SK-N-SH (cell line): Measurements from ENCODE around the gene FAM120C. TPM values are rescaled to one million over a fixed set of nuclear protein-coding genes. Genes with fewer than 3 reads are reported as not detected.

Source experiments
- CTCF ChIA-PET: fragments of 300-600, 350-600 bp; formaldehyde crosslinking; extraction: SDS; loops from one replicate; lab custom pipeline; 2021; lab: Yijun Ruan, JAX
- POLR2A ChIA-PET: fragments of 350-600 bp; sonication (Branson Sonifier 250); formaldehyde crosslinking; extraction: SDS; loops from one replicate; lab custom pipeline; 2020; ENCODE audit warnings: antibody characterized with exemption, inconsistent platforms; lab: Yijun Ruan, JAX
- DNase-seq: peaks from one replicate; pipeline ENCODE4 v3.0.0; 2012
- H2AFZ ChIP-seq: fragments of 200-600 bp; sonication (generic); 2 replicates; pipeline ENCODE4 v1.8.1; 2016; ENCODE audit warnings: antibody characterized with exemption, mild to moderate bottlenecking, low read depth
- H3F3A ChIP-seq: fragments of 200-600 bp; sonication (generic); replicated peaks from 2 replicates; pipeline ENCODE3; 2016; ENCODE audit warnings: antibody characterized with exemption, mild to moderate bottlenecking; ENCODE audit not compliant: insufficient read depth
- H3K27ac ChIP-seq, 2 experiments: fragments of 200-500 bp in 1 of 2; fragments of 200-600 bp in 1 of 2; sonication (Bioruptor generic) in 1 of 2; sonication (generic), shearing (Covaris generic) in 1 of 2; 2 replicates each; pipeline versions ENCODE4 v1.5.1 to v1.6.1; 2014 to 2016; ENCODE audit warnings: low read depth in 2 of 2, inconsistent platforms in 1 of 2, low read length in 1 of 2, mild to moderate bottlenecking in 1 of 2, mixed read lengths in 1 of 2
- H3K27me3 ChIP-seq: fragments of 200-600 bp; sonication (generic), shearing (Covaris generic); 2 replicates; pipeline ENCODE4 v1.6.1; 2016; ENCODE audit warnings: mixed run types; ENCODE audit not compliant: insufficient read depth
- H3K36me3 ChIP-seq, 2 experiments: fragments of 200-500 bp in 1 of 2; fragments of 200-600 bp in 1 of 2; sonication (Bioruptor generic) in 1 of 2; sonication (generic) in 1 of 2; replicated peaks in 1 of 2; 2 replicates each; pipeline versions ENCODE3 to v1.5.1; 2014 to 2016; ENCODE audit warnings: low read length in 1 of 2, mild to moderate bottlenecking in 1 of 2; ENCODE audit not compliant: insufficient read depth in 2 of 2, control insufficient read depth in 1 of 2
- H3K4me1 ChIP-seq, 2 experiments: fragments of 200-500 bp in 1 of 2; fragments of 200-600 bp in 1 of 2; sonication (Bioruptor generic) in 1 of 2; sonication (generic), shearing (Covaris generic) in 1 of 2; 2 replicates each; pipeline versions ENCODE4 v1.5.1 to v1.6.1; 2014 to 2016; ENCODE audit warnings: low read depth in 1 of 2, low read length in 1 of 2, mixed run types in 1 of 2; ENCODE audit not compliant: insufficient read depth in 2 of 2, control insufficient read depth in 1 of 2
- H3K4me2 ChIP-seq: fragments of 200-600 bp; sonication (generic), shearing (Covaris generic); 2 replicates; pipeline ENCODE4 v1.6.1; 2017; ENCODE audit warnings: mixed run types
- H3K4me3 ChIP-seq, 2 experiments: fragments of 200-500 bp in 1 of 2; fragments of 200-600 bp in 1 of 2; sonication (Bioruptor generic) in 1 of 2; sonication (generic), shearing (Covaris generic) in 1 of 2; 2 replicates each; pipeline versions ENCODE4 v1.5.1 to v1.8.1; 2014 to 2016; ENCODE audit warnings: low read depth in 2 of 2, inconsistent platforms in 1 of 2, low read length in 1 of 2, mild to moderate bottlenecking in 1 of 2, mixed read lengths in 1 of 2, moderate library complexity in 1 of 2
- H3K79me2 ChIP-seq: fragments of 200-600 bp; sonication (generic); 2 replicates; pipeline ENCODE4 v1.8.1; 2017; ENCODE audit warnings: mild to moderate bottlenecking; ENCODE audit not compliant: insufficient read depth
- H3K9ac ChIP-seq: fragments of 200-600 bp; sonication (generic); 2 replicates; pipeline ENCODE4 v1.6.1; 2017; ENCODE audit warnings: mixed run types
- H3K9me2 ChIP-seq: fragments of 200-600 bp; sonication (generic); 2 replicates; pipeline ENCODE4 v1.6.1; 2017; ENCODE audit warnings: mixed run types
- H3K9me3 ChIP-seq: fragments of 200-600 bp; sonication (generic); 2 replicates; pipeline ENCODE4 v1.6.1; 2017; ENCODE audit warnings: mixed run types, mild to moderate bottlenecking, moderate library complexity
- H4K20me1 ChIP-seq: fragments of 200-600 bp; sonication (generic); 2 replicates; pipeline ENCODE4 v1.6.1; 2017; ENCODE audit warnings: mild to moderate bottlenecking, mixed run types; ENCODE audit not compliant: insufficient read depth
- CHD2 ChIP-seq: fragments of 150-350 bp; IDR thresholded peaks from 2 replicates; pipeline ENCODE4 v1.6.1; 2018; ENCODE audit warnings: low read length; ENCODE audit not compliant: partially characterized antibody
- EZH2phosphoT487 ChIP-seq: fragments of 200-600 bp; sonication (generic); IDR thresholded peaks from 2 replicates; pipeline ENCODE4 v1.6.1; 2017; ENCODE audit warnings: low read depth, mixed run types, mild to moderate bottlenecking, antibody characterized with exemption, moderate library complexity, borderline replicate concordance
- FOSL2 ChIP-seq: IDR thresholded peaks from 2 replicates; pipeline ENCODE4 v1.4.0; 2012; ENCODE audit warnings: low read depth, mild to moderate bottlenecking, moderate library complexity, borderline replicate concordance
- FOXJ3 ChIP-seq: sonication (generic); formaldehyde crosslinking; IDR thresholded peaks from 2 replicates; pipeline ENCODE4 v1.5.1; 2020; ENCODE audit warnings: mild to moderate bottlenecking, missing genetic modification reagents
- GATA2 ChIP-seq: sonication (generic); formaldehyde crosslinking; IDR thresholded peaks from 2 replicates; pipeline ENCODE4 v1.5.0; 2020; ENCODE audit warnings: mild to moderate bottlenecking, missing genetic modification reagents
- MEF2A ChIP-seq: IDR thresholded peaks from 2 replicates; pipeline ENCODE4 v1.4.0; 2012; ENCODE audit warnings: low read depth, borderline replicate concordance
- MXI1 ChIP-seq: IDR thresholded peaks from 2 replicates; pipeline ENCODE4 v1.6.1; 2012; ENCODE audit warnings: mild to moderate bottlenecking, low read depth, low read length, improper control_type of control experiment
- NFIC ChIP-seq: IDR thresholded peaks from 2 replicates; pipeline ENCODE4 v1.4.0; 2012; ENCODE audit warnings: borderline replicate concordance
- NRF1 ChIP-seq: IDR thresholded peaks from 2 replicates; pipeline ENCODE4 v1.6.1; 2012; ENCODE audit warnings: low read depth, mild to moderate bottlenecking, low read length
- RAD21 ChIP-seq: IDR thresholded peaks from 2 replicates; pipeline ENCODE4 v1.6.1; 2012; ENCODE audit warnings: mild to moderate bottlenecking, low read length
- RCOR1 ChIP-seq: fragments of 150-350 bp; IDR thresholded peaks from 2 replicates; pipeline ENCODE4 v1.6.1; 2017; ENCODE audit warnings: antibody characterized with exemption, low read length
- RFX5 ChIP-seq: IDR thresholded peaks from 2 replicates; pipeline ENCODE4 v1.6.1; 2012; ENCODE audit warnings: mild to moderate bottlenecking, improper control_type of control experiment, low read length
- TCF12 ChIP-seq: IDR thresholded peaks from 2 replicates; pipeline ENCODE4 v1.4.0; 2012
- YY1 ChIP-seq: IDR thresholded peaks from 2 replicates; pipeline ENCODE4 v1.4.0; 2012; ENCODE audit warnings: low read depth, mild to moderate bottlenecking
- WGBS: methylation state at CpG from one replicate; pipeline ENCODE4 v1.1.6; 2017; ENCODE audit warnings: low lambda C conversion rate; 5-methylcytosine and 5-hydroxymethylcytosine counted together
- polyA plus RNA-seq, 3 experiments: library from polyadenylated mRNA; depleted of rRNA; stranded (reverse); fragments of >200 nt; gene quantifications; 2 replicates each; pipeline ENCODE4 v1.2.3, GENCODE V29; 2012
- small RNA-seq, 7 experiments: library from RNA; depleted of rRNA; stranded (forward); fragments of <200 nt; gene quantifications; one replicate each; pipeline ENCODE3, GENCODE V24; 2012
- TF ChIP-seq, protein P1 (sequence below): fragments of 200-600 bp; sonication (generic); IDR thresholded peaks from 2 replicates; pipeline ENCODE4 v1.6.1; 2017; ENCODE audit warnings: antibody characterized with exemption, mild to moderate bottlenecking, moderate library complexity
- TF ChIP-seq, protein P2 (sequence below): IDR thresholded peaks from 2 replicates; pipeline ENCODE4 v1.6.1; 2012; ENCODE audit warnings: mild to moderate bottlenecking, low read depth, low read length, moderate library complexity
- TF ChIP-seq, protein P3 (sequence below): IDR thresholded peaks from 2 replicates; pipeline ENCODE4 v1.4.0; 2012; ENCODE audit warnings: low read depth

The FAM120C gene
- polyA plus RNA-seq, 1 of the 3 experiments (the other 2 are of a cell fraction): 6.0 TPM

- 45% methylated on average over 5 of the region's 5 CpGs for WGBS
- Histone ChIP-seq H3K4me3 (no peak overlapping the region), H3K27me3 (0 out of 2 replicates have a peak, but pooled peaks cover 4% of the 10 kb centered on the region), H3K9ac (no peak overlapping the region), H3K79me2 (no peaks in the 10 kb centered on the region), H3K9me3 (no peaks in the 10 kb centered on the region), H3K4me1 (no peaks in the 10 kb centered on the region), H3K4me2 (no peak overlapping the region), H3K9me2 (no peaks in the 10 kb centered on the region), H3K27ac (no peak overlapping the region), H3K36me3 (peaks cover 0 to 9% of the 10 kb centered on the region in 2 experiments), H3F3A (no peaks in the 10 kb centered on the region), H4K20me1 (no peaks in the 10 kb centered on the region), H2AFZ (no peak overlapping the region)
- POLR2A ChIA-PET: no interaction called here
- TF ChIP-seq, protein P1, sequence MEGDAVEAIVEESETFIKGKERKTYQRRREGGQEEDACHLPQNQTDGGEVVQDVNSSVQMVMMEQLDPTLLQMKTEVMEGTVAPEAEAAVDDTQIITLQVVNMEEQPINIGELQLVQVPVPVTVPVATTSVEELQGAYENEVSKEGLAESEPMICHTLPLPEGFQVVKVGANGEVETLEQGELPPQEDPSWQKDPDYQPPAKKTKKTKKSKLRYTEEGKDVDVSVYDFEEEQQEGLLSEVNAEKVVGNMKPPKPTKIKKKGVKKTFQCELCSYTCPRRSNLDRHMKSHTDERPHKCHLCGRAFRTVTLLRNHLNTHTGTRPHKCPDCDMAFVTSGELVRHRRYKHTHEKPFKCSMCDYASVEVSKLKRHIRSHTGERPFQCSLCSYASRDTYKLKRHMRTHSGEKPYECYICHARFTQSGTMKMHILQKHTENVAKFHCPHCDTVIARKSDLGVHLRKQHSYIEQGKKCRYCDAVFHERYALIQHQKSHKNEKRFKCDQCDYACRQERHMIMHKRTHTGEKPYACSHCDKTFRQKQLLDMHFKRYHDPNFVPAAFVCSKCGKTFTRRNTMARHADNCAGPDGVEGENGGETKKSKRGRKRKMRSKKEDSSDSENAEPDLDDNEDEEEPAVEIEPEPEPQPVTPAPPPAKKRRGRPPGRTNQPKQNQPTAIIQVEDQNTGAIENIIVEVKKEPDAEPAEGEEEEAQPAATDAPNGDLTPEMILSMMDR: no peak
- TF ChIP-seq NRF1 (no peak), FOSL2 (no peak), TCF12 (no peak), FOXJ3 (CRISPR knock-in tag) (no peak), NFIC (no peak), MXI1 (no peak), EZH2phosphoT487 (no peak), MEF2A (no peak), RAD21 (no peak), CHD2 (no peak), RFX5 (no peak), RCOR1 (no peak), GATA2 (no peak), YY1 (no peak)
- TF ChIP-seq, protein P2, sequence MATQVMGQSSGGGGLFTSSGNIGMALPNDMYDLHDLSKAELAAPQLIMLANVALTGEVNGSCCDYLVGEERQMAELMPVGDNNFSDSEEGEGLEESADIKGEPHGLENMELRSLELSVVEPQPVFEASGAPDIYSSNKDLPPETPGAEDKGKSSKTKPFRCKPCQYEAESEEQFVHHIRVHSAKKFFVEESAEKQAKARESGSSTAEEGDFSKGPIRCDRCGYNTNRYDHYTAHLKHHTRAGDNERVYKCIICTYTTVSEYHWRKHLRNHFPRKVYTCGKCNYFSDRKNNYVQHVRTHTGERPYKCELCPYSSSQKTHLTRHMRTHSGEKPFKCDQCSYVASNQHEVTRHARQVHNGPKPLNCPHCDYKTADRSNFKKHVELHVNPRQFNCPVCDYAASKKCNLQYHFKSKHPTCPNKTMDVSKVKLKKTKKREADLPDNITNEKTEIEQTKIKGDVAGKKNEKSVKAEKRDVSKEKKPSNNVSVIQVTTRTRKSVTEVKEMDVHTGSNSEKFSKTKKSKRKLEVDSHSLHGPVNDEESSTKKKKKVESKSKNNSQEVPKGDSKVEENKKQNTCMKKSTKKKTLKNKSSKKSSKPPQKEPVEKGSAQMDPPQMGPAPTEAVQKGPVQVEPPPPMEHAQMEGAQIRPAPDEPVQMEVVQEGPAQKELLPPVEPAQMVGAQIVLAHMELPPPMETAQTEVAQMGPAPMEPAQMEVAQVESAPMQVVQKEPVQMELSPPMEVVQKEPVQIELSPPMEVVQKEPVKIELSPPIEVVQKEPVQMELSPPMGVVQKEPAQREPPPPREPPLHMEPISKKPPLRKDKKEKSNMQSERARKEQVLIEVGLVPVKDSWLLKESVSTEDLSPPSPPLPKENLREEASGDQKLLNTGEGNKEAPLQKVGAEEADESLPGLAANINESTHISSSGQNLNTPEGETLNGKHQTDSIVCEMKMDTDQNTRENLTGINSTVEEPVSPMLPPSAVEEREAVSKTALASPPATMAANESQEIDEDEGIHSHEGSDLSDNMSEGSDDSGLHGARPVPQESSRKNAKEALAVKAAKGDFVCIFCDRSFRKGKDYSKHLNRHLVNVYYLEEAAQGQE: no peak
- TF ChIP-seq, protein P3, sequence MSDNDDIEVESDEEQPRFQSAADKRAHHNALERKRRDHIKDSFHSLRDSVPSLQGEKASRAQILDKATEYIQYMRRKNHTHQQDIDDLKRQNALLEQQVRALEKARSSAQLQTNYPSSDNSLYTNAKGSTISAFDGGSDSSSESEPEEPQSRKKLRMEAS: no peak
- no peak for DNase-seq
- CTCF ChIA-PET: no interaction called here
These were observed 158.7 kb downstream of the FAM120C start for GRCh38 chrX:54024350-54024749.

Small RNA genes lying within 50 kb of the gene (small RNA-seq; reads per million reads assigned to genes)
- 0 reads per million in 7 experiments for gene AL589872.1

Other genes starting within 250 kb of the FAM120C start
- 7.8 and 11.4 TPM in 2 replicates for gene PHF8, start 138.8 kb downstream of the FAM120C start, polyA plus RNA-seq (2012; rRNA removed)
- gene WNK3, start 174.8 kb upstream of the FAM120C start, polyA plus RNA-seq (2012; rRNA removed): 0.54 and 0.73 TPM in 2 replicates